Fibroblast of mammary gland (primary cell): ENCODE data around the gene TMEM86B.
"Not testable (repeated sequence)": the region's sequence is repeated elsewhere in the genome, so short reads cannot be mapped to it uniquely, and the experiment has no call there.

Experiments
- DNase-seq: peaks from one replicate; pipeline ENCODE4 v3.0.0-alpha.2; 2010; ENCODE audit warnings: low read depth
- H3K4me3 ChIP-seq: 2 replicates; pipeline ENCODE4 v1.5.1; 2011; ENCODE audit warnings: low read depth, mild to moderate bottlenecking, low read length, moderate library complexity; ENCODE audit not compliant: control insufficient read depth
- TF ChIP-seq, protein P1 (sequence below): conservative IDR thresholded peaks from 2 replicates; pipeline ENCODE4 v1.5.1; 2011; ENCODE audit warnings: low read depth, low read length, inconsistent platforms; ENCODE audit not compliant: control insufficient read depth, insufficient read depth

The TMEM86B gene

DNA sequence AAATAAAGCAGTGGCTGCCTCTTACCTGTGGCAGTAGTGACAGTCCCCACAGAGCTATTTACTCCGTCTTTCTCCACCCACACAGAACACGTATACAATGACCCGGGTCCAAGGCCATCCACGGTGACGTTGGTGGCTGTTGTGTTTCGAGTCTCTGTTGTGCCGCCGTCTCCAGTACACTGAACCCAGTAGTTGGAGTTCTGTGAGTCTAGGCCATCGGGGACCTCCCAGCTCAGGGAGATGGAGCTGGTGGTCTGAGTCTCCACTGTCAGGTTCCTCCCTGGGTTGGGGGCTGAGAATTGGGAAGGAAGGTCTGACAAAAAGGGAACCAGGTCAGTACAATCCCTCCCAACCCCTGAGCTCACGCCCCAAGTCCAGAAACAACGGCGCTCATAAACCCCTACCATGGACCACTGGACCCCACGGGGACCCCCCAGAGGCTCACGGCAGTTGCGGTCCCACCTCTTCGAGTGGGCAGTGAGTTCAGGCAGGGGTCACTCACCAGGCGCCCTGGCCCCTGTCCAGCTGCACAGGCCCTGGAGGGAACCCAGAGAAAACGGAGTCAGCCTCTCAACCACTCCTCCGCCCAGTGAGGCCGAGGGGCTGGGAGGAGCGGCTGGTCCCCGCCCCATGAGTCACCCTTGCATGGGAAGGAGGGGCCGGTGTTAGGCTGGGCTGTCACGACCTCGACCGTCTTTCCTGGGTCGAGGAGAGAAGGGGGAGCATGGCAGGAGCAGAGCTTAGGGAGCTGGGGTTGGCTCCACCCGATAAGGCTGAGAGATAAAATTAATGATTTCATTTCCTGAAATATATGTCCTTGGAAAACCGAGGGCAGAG, 21.7 kb downstream of the TMEM86B start:
- DNase-seq = peak; percentile 94
- TF ChIP-seq, protein P1, sequence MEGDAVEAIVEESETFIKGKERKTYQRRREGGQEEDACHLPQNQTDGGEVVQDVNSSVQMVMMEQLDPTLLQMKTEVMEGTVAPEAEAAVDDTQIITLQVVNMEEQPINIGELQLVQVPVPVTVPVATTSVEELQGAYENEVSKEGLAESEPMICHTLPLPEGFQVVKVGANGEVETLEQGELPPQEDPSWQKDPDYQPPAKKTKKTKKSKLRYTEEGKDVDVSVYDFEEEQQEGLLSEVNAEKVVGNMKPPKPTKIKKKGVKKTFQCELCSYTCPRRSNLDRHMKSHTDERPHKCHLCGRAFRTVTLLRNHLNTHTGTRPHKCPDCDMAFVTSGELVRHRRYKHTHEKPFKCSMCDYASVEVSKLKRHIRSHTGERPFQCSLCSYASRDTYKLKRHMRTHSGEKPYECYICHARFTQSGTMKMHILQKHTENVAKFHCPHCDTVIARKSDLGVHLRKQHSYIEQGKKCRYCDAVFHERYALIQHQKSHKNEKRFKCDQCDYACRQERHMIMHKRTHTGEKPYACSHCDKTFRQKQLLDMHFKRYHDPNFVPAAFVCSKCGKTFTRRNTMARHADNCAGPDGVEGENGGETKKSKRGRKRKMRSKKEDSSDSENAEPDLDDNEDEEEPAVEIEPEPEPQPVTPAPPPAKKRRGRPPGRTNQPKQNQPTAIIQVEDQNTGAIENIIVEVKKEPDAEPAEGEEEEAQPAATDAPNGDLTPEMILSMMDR = no peak
- H3K4me3 ChIP-seq = peak overlapping the region; percentile 21

DNA sequence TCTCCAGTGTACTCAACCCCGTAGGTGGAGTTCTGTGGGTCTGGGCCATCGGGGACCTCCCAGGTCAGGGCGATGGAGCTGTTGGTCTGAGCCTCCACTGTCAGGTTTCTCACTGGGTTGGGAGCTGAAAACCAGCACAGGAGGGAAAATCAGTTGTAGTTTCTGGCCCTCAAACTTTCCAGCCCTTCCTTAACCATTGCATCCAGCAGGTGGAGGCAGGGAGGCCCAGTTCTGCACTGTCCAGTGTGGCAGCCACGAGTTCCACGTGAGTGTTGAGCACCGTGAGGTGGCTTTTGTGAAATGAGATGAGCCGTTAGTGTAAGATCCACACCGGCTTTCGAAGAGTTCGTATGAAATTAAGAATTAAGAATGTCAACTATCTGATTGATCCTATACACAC, 26.4 kb downstream of the TMEM86B start:
- not testable (repeated sequence) for H3K4me3 ChIP-seq, DNase-seq

DNA sequence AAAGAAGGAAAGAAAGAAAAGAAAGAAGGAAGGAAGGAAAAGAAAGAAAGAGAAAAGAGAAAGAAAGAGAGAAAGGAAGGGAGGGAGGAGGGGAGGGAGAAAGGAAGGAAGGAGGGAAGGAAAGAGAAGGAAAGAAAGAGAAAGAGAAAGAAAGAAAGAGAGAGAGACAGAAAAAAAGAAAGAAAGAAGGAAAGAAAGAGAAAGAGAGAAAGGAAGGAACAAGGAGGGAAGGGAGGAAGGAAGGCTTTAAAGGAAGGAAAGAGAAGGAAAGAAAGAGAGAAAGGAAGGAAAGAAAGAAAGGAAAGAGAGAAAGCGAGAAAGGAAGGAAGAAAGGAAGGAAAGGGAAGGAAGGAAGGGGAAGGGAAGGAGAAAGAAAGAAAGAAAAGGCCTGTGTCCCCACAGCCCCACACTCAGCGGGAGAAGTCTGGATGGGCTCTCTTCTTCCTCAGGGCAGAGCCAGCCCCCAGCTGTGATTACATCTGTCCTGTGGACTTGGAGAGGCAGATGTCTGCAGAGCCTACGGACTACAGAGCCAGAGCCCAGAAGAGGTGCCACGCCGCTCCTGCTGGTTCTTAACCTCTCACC, 28.9 kb downstream of the TMEM86B start:
- no peak for DNase-seq
- TF ChIP-seq, protein P1 = no peak
- no peak overlapping the region for H3K4me3 ChIP-seq

DNA sequence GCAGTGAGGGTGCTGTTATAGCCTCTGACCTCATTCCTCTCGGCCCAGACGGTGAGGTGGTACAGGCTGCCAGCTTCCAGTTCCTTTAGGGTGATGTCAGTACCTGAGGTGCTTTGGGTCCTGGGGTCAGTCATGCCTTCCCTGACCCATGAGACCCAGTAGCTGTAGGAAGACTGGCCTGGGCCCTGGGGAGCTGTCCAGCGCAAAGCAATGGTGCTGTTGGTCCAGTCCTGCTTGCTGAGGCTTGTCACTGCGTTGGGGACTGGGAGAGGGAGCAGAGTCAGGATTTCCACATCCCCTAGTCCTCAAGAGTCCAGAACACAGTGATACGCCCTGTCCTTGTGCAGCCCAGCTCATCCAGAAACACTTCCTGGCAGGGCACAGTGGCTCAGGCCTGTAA, 29.9 kb downstream of the TMEM86B start:
- TF ChIP-seq, protein P1 = no peak
- H3K4me3 ChIP-seq = no peak overlapping the region
- DNase-seq = no peak

DNA sequence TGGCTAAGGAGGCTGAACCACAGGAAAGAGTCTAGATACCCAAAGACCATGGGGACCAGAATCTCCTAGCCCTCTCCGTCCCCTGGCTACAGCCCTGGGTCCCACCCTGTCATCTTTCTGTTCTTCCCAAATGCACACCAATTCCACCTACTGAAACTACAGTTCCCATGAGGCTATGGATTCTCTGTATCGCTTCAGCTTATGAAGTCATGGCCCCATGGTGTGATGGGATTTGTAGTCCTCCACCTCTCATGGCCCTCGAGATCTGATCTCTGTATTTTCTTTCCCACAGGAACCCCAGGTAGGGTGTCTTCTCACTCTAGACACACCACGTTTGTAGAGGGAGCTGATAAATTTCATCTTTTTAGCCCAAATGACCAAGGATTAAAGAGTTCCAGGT, 31.0 kb downstream of the TMEM86B start:
- TF ChIP-seq, protein P1 = no peak
- no peak for DNase-seq
- H3K4me3 ChIP-seq = no peak overlapping the region

DNA sequence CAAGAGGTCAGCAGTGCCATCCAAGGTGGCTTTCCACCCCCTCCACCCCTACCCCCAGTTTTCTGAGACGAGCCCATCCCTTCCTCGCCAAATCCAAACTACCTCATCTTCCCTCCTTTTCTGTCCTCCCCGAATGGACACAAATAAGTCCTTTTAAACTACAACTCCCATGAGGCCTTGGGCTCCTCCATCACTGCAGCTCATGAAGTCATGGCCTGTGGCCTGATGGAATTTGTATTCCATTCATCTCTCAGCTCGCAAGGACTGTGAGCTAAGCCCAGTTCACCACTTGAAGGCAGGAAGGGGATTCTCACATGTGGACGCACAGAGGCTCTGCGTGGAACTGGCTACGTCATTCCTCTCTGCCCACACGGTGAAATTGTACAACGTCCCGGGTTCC, 31.8 kb downstream of the TMEM86B start:
- no peak for DNase-seq
- H3K4me3 ChIP-seq = no peak overlapping the region
- TF ChIP-seq, protein P1 = no peak

DNA sequence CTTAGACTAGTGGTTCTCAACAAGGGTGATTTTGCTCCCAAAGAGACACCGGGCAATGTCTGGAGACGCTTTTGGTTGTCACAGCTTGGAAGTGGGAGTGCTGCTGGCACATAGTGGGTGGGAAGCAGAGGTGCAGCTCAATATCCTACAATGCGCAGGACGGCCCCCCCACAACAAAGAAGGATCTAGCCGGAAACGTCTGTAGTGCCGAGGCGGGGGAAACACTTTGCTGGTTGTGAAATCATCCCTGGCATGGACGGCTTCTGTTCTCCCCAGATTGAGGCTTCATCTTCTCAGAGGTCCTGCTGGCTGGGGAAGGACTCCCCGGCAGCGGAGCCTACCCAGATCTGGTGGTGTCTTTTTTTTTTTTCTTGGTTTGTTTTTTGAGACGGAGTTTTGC, 35.1 kb downstream of the TMEM86B start:
- TF ChIP-seq, protein P1 = no peak
- DNase-seq = no peak
- H3K4me3 ChIP-seq = no peak overlapping the region
